HG03108 (cell line): Measurements from ENCODE around the gene MT1G.
"Not testable (repeated sequence)": the region's sequence is repeated elsewhere in the genome, so short reads cannot be mapped to it uniquely, and the experiment has no call there.

ENCODE experiments used
- ATAC-seq: cut with Tn5 transposase; IDR thresholded peaks from one replicate; pipeline ENCODE4 v1.9.1; 2021; ENCODE audit warnings: moderate library complexity; ENCODE audit not compliant: unreplicated experiment

MT1G gene

DNA sequence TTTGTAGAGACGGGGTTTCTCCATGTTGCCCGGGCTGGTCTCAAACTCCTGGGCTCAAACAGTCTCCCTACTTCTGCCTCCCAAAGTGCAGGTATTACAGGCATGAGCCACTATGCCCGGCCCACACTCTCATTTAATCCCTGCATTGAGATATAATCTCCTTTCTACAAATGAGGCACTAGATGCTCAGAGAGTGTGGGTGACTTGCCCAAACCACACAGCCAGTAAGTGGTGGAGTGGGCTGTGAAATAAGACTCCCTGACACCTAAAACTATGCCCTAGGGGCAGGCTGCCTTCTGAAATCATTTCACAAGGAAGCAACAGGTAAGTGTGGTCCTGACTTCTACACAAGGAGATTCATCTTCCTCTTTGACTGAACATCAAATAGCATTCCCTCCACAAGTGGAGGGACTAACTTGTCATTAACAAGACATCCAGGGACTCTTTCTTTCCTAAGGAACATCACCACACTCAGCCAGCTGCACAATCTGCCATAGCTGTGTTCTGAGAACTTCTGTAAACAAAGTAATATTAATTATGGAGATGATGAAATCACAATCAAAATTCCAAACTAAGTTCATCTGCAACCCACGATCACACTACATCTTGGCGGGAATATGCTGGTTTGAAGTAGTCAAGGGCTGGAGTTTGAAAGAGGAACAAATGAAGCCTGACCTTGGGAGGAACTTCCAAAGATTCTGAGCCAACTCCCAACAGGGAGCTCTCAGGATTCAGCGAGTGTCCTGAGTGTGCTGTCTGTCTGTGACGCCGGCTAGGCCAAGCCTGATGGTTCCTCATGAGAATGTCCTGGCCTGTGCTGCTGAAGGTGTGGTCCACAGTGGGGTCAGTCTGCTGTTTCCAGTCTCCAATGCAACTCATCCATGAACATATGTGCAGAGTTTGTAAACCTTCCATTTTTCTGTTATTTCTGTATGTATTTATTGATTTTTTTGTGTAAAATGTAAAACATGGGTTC is 2.3 kb downstream of the MT1G start:
- not testable (repeated sequence) for ATAC-seq

GRCh38 chr16:56664506-56664905 is 3.4 kb downstream of the MT1G start:
- ATAC-seq: no peak

DNA sequence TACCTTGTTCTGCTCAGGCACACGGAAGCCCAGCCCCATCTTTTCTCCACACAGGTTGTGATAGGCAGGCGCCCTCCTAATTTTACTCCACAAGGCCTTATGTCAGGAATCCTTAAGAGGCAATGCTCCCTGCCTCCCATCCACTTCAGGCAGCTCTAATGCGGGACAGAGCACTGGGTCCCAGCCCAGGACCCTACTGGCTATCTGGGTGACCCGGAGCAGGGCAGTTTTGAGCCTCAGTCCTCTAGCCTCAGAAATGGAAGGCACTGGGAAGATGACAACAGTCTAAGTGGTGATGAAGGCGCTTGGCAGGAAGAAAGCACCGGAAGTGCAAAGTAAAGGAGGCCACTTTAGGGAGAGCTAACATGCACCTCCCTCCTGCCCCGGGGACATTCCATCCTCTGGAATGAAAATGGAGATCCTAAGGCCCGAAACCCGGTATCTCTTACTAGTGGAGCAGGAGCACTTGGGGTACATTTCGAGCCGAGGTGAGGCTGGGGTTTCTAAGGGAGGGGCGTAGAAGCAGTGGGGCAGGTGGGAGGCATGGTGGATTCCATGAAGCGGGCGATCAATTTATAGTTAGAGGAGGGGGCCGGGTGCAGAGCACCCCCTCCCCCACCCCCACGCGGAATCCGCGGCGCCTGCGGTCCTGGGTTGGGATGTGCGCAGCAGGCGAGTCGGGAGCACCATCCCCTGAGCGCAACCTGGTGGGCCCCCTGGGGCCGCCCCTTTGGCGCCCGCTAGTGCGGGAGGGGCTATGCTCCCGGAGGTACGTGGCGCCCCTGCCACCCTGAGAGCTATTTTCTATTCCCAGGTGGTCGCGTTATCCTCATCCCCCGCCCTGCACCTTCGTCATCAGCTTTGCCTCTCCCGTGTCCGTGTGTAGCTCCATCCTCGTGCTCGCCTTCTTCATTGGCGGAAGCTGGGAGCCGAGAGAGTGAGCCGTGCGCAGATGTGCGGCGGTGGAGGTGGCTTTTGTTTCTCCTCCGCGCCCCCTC is 5.2 kb downstream of the MT1G start:
- no peak for ATAC-seq

DNA sequence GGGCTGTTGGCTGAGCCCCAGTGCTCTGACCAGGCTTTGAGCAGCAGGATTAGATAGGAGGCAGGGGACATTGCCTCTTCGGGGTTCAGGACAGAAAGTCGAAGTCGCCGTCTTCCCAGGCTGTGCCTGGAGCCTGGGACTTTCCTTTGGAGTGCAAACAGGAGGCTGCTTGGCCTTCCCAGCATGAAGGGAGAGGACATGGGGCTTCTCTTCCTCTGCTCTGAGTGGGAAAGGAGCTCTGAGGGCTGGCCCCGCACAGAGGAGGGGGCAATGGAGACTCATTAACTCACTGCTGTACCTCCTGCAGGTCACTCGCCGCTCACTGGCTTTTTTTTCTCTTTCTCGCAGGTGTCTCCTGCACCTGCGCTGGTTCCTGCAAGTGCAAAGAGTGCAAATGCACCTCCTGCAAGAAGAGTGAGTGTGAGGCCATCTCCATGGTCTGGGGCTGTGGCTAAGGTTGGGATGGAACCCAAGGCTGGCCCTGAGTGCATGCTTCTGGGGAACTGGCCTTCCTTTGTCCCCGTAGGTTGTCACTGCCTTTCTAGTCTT is 9.5 kb downstream of the MT1G start:
- no peak for ATAC-seq

GRCh38 chr16:56657555-56658326 is 10.1 kb downstream of the MT1G start, which contains the start of gene MT1F:
TSS of gene MT1F (plus strand) at chr16:56657959. CDS start at chr16:56658059, 100 bp downstream.
- ATAC-seq: peak; percentile 43

GRCh38 chr16:56653218-56653617 is 14.6 kb downstream of the MT1G start:
- ATAC-seq: no peak

DNA sequence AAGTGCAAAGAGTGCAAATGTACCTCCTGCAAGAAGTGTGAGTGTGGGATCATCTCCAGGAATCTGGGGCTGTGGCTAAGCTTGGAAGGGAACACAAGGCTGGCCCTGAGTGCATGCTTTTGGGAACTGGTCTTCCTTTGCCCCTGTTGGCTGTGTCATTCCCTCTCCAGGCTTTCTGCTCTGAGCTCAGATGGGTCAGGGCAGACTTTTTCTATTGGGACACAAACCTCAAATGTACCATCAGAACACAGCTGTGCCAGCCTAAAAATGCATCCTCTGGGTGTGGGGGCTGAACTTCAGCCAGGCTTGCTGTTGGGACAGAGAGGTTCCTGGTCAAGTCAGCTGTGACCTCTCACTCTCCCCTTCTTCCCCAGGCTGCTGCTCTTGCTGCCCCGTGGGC is 15.3 kb downstream of the MT1G start:
- no peak for ATAC-seq

DNA sequence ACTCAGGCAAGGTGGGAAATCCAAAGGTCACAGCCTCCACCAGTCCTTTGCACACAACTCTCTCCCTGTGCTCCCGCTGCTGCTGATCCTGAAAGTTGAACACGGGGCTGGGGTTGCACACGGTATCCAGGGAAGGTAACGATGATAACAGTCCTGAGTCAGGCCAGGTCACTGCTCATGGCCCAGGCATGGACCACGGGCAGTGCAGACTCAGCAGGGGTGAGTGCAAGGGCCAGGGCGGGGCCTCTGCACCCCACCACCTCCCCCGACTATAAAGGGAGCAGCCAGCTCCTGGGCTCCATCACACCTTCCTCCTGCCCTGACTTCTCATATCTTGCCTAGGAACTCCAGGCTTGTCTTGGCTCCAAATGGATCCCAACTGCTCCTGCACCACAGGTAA is 16.3 kb downstream of the MT1G start, which contains the start of gene MT1B:
MT1B (plus strand) TSS at position 301 of the 400 bp plus-strand sequence; CDS start at position 369, 68 bp downstream.
- ATAC-seq: no peak

GRCh38 chr16:56649820-56650219 is 18.0 kb downstream of the MT1G start:
- no peak for ATAC-seq

- no peak for ATAC-seq
Measured at GRCh38 chr16:56649271-56649670, 18.6 kb downstream of the MT1G start.

DNA sequence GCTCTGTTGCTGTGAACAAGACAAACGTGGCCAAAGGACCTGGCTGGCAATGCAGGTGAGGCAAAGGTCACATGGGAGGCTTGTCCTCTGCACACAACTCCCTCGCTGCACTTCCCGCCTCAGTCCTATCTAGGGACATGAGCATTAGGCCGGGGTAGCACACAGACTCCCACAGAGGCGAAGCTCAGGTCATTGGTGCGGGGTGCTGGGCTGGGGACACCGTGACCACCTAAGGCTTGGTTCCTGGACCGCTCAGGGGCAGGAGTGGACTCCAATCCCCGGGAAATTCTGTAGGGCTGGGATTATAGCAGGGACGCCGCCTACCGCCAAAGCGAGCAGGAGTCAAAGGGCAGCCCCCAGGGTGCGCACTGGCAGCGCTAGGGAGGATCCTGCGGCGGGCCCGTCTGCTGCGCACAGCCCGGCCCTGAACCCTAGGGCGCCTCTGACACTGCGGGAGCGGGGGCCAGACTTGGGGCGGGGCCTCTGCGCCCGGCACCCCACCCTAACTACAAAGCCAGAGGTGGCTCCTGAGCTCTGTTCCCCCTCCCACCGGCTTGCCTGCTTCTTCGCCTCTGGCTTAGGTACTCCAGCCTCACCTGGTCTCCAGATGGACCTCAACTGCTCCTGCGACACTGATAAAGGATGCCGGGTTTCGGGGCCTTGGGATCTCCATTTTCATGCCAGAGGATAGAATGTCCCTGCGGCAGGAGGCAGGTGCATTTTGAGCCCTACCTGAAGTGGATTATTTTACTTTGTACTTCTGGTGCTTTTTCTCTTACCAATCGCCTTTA is 20.0 kb downstream of the MT1G start:
- no peak for ATAC-seq

GRCh38 chr16:56645838-56646237 is 22.0 kb downstream of the MT1G start:
- ATAC-seq: no peak

GRCh38 chr16:56645311-56645710 is 22.6 kb downstream of the MT1G start:
- ATAC-seq: no peak

GRCh38 chr16:56643833-56644232 is 24.0 kb downstream of the MT1G start:
- ATAC-seq: no peak

- ATAC-seq: peak; percentile 47
Measured at GRCh38 chr16:56643080-56643778, 24.6 kb downstream of the MT1G start.

GRCh38 chr16:56641166-56641565 is 26.7 kb downstream of the MT1G start:
- no peak for ATAC-seq

GRCh38 chr16:56640076-56640475 is 27.8 kb downstream of the MT1G start:
- ATAC-seq: no peak

GRCh38 chr16:56639045-56639444 is 28.8 kb downstream of the MT1G start:
- ATAC-seq: no peak
